Epithelial cell of proximal tubule (primary cell): Measurements from ENCODE around the gene OTOR. TPM values are rescaled to one million over a fixed set of nuclear protein-coding genes. Genes with fewer than 3 reads are reported as not detected.
A peak's percentile ranks its signal among the peaks of the same experiment; 100 is the strongest.

Experiments used
- DNase-seq: peaks from one replicate; pipeline ENCODE4 v3.0.0-alpha.2; 2011; ENCODE audit warnings: low read depth
- H3K4me3 ChIP-seq: 2 replicates; pipeline ENCODE4 v1.5.1; 2011; ENCODE audit warnings: low read depth, mild to moderate bottlenecking, low read length
- total RNA-seq: library from RNA; depleted of rRNA; stranded (reverse); fragments of >200 nt; gene quantifications from 2 replicates; pipeline ENCODE4 v1.2.3, GENCODE V29; 2015
- TF ChIP-seq, protein P1 (sequence below): conservative IDR thresholded peaks from 2 replicates; pipeline ENCODE4 v1.5.1; 2012; ENCODE audit warnings: low read depth, mild to moderate bottlenecking, low read length

The OTOR gene
- total RNA-seq, 1 donor from 2014 or later: not detected

DNA sequence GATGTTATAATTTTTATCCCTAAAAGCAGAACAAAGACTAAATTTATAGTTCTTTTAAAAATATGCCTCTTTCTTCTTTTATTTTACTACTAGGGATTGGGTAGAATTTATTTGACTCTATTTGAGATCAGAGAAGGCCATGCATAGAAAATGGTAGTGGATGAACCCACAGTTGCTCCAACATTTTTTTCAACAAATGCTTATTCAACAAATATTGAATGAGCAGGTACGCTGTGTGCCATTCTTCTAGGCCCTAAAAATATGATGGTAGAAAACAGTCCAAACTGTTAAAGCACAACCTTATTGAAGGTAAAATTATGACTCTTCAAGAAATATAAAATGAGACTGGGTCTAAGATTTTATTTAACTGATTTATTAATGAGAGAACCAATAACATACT lies 30.0 kb downstream of the OTOR start:
- H3K4me3 ChIP-seq: no peak overlapping the region
- no peak for DNase-seq
- TF ChIP-seq, protein P1, sequence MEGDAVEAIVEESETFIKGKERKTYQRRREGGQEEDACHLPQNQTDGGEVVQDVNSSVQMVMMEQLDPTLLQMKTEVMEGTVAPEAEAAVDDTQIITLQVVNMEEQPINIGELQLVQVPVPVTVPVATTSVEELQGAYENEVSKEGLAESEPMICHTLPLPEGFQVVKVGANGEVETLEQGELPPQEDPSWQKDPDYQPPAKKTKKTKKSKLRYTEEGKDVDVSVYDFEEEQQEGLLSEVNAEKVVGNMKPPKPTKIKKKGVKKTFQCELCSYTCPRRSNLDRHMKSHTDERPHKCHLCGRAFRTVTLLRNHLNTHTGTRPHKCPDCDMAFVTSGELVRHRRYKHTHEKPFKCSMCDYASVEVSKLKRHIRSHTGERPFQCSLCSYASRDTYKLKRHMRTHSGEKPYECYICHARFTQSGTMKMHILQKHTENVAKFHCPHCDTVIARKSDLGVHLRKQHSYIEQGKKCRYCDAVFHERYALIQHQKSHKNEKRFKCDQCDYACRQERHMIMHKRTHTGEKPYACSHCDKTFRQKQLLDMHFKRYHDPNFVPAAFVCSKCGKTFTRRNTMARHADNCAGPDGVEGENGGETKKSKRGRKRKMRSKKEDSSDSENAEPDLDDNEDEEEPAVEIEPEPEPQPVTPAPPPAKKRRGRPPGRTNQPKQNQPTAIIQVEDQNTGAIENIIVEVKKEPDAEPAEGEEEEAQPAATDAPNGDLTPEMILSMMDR: no peak

DNA sequence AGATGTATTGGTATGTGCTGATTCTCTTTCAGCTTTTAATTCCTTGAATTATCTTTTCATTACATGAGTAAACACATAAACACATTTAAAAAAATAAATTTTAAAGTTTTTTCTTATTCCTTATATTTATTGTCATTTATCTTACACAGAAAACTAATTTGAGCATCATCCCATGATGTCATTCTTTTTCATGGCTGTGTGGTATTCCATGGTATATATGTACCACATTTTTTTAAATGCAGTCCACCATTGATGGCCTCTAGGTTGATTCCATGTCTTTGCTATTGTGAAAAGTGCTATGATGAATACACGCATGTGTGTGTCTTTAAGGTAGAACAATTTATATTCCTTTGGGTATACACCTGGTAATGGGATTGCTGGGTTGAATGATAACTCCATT lies 33.3 kb downstream of the OTOR start:
- DNase-seq: no peak
- no peak overlapping the region for H3K4me3 ChIP-seq
- TF ChIP-seq, protein P1: no peak

DNA sequence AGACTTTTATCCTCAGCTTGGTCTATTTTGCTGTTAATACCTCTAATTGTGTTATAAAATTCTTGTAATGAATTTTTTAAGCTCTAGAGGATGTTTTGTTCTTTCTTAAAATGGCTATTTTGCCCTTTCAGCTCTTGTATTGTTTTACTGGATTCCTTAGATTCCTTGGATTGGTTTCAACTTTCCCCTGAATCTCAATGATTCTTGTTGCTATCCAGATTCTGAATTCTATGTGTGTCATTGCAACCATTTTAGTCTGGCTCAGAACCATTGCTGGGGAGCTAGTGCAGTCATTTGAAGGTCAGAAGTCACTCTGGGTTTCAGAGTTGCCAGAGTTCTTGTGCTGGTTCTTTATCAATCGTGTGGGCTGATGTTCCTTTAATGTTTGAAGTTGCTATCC lies 37.1 kb downstream of the OTOR start:
- DNase-seq: peak; percentile 12
- no peak overlapping the region for H3K4me3 ChIP-seq
- TF ChIP-seq, protein P1: no peak

Other genes starting within 250 kb of the OTOR start
- 5.6 and 14.2 TPM in 2 replicates for gene KIF16B, start 174.9 kb upstream of the OTOR start, total RNA-seq
- gene SNRPB2, start 18.3 kb upstream of the OTOR start, total RNA-seq: 65.3 and 80.4 TPM in 2 replicates